NOMO-1 (cell line): ENCODE data around the gene ZNF774.
"Not testable (repeated sequence)": the region's sequence is repeated elsewhere in the genome, so short reads cannot be mapped to it uniquely, and the experiment has no call there.

Source experiments
- DNase-seq, 2 experiments: peaks; one replicate each; lab custom pipeline; 2025; ENCODE audit not compliant: unreplicated experiment in 2 of 2; lab: John Stamatoyannopoulos, UW

Gene ZNF774

GRCh38 chr15:90387534-90388461 lies 35.7 kb downstream of the ZNF774 start, which contains the start of gene IQGAP1:
Gene IQGAP1, plus strand, starts transcription at chr15:90388242. Its CDS starts 100 bp downstream, at chr15:90388342.
- peak; percentile 94 to 95 for DNase-seq

- peak; percentile 82 for DNase-seq
Measured at GRCh38 chr15:90388462-90389380, 36.6 kb downstream of the ZNF774 start.

GRCh38 chr15:90389513-90389912 lies 37.4 kb downstream of the ZNF774 start:
- no peak for DNase-seq

GRCh38 chr15:90393040-90393439 lies 41.0 kb downstream of the ZNF774 start:
- DNase-seq: peak in 1 of 2 experiments; percentile 6

GRCh38 chr15:90394074-90394473 lies 42.0 kb downstream of the ZNF774 start:
- DNase-seq: no peak

- DNase-seq: no peak
Measured at GRCh38 chr15:90394748-90395442, 42.8 kb downstream of the ZNF774 start.

GRCh38 chr15:90396321-90396720 lies 44.2 kb downstream of the ZNF774 start:
- DNase-seq: no peak

GRCh38 chr15:90400005-90400758 lies 48.1 kb downstream of the ZNF774 start:
- DNase-seq: peak; percentile 29 to 51

- peak; percentile 93 to 98 for DNase-seq
Measured at GRCh38 chr15:90400759-90401314, 48.8 kb downstream of the ZNF774 start.

GRCh38 chr15:90401495-90401894 lies 49.4 kb downstream of the ZNF774 start:
- DNase-seq: peak in 1 of 2 experiments; percentile 13

GRCh38 chr15:90402223-90402622 lies 50.1 kb downstream of the ZNF774 start:
- DNase-seq: peak; percentile 66 to 80

GRCh38 chr15:90402767-90403166 lies 50.7 kb downstream of the ZNF774 start:
- no peak for DNase-seq

GRCh38 chr15:90405055-90405607 lies 53.0 kb downstream of the ZNF774 start:
- no peak for DNase-seq

GRCh38 chr15:90407336-90407735 lies 55.3 kb downstream of the ZNF774 start:
- no peak for DNase-seq

- peak in 1 of 2 experiments; percentile 28 for DNase-seq
Measured at GRCh38 chr15:90407871-90408317, 55.8 kb downstream of the ZNF774 start.

- no peak for DNase-seq
Measured at GRCh38 chr15:90408657-90409056, 56.6 kb downstream of the ZNF774 start.

- not testable (repeated sequence) for DNase-seq
Measured at GRCh38 chr15:90409587-90409986, 57.5 kb downstream of the ZNF774 start.

GRCh38 chr15:90410316-90410715 lies 58.2 kb downstream of the ZNF774 start:
- not testable (repeated sequence) for DNase-seq

- no peak for DNase-seq
Measured at GRCh38 chr15:90411176-90411575, 59.1 kb downstream of the ZNF774 start.
